GM21381 (cell line): ENCODE results near the gene USP30.

ENCODE experiments used
- ATAC-seq: cut with Tn5 transposase; IDR thresholded peaks from one replicate; pipeline ENCODE4 v1.9.1; 2021; ENCODE audit warnings: mild to moderate bottlenecking, moderate library complexity; ENCODE audit not compliant: unreplicated experiment

USP30 gene

GRCh38 chr12:109093022-109093918 lies 40.9 kb downstream of the USP30 start, which contains the start of gene ALKBH2:
Gene ALKBH2 (minus strand): TSS chr12:109093472. CDS start chr12:109092786, 686 bp downstream.
- peak; percentile 68 for ATAC-seq

- ATAC-seq, result no peak
Observed at GRCh38 chr12:109097140-109097434, 44.7 kb downstream of the USP30 start.

- ATAC-seq, result peak; percentile 83
Observed at GRCh38 chr12:109097435-109098182, 45.2 kb downstream of the USP30 start, which contains the start of gene UNG. Gene UNG (plus strand): TSS chr12:109097597. CDS start chr12:109097680, 83 bp downstream.

- peak; percentile 26 for ATAC-seq
Observed at GRCh38 chr12:109098183-109098604, 45.8 kb downstream of the USP30 start.

GRCh38 chr12:109098651-109099050 lies 46.3 kb downstream of the USP30 start:
- ATAC-seq, result no peak

GRCh38 chr12:109099431-109100020 lies 47.1 kb downstream of the USP30 start:
- no peak for ATAC-seq

- no peak for ATAC-seq
Observed at GRCh38 chr12:109100741-109101140, 48.4 kb downstream of the USP30 start.

GRCh38 chr12:109102491-109102890 lies 50.1 kb downstream of the USP30 start:
- ATAC-seq, result no peak

GRCh38 chr12:109105176-109105575 lies 52.8 kb downstream of the USP30 start:
- no peak for ATAC-seq

GRCh38 chr12:109109746-109110350 lies 57.5 kb downstream of the USP30 start:
- ATAC-seq, result no peak

GRCh38 chr12:109110988-109111495 lies 58.7 kb downstream of the USP30 start:
- peak; percentile 83 for ATAC-seq

GRCh38 chr12:109112720-109113465 lies 60.5 kb downstream of the USP30 start:
- no peak for ATAC-seq

- ATAC-seq, result no peak
Observed at GRCh38 chr12:109113661-109114321, 61.4 kb downstream of the USP30 start.

GRCh38 chr12:109114644-109115043 lies 62.3 kb downstream of the USP30 start:
- ATAC-seq, result no peak

GRCh38 chr12:109115404-109115757 lies 63.0 kb downstream of the USP30 start:
- no peak for ATAC-seq

- ATAC-seq, result no peak
Observed at GRCh38 chr12:109115758-109116610, 63.6 kb downstream of the USP30 start, which contains the start of gene ACACB. Gene ACACB (plus strand): TSS chr12:109116587. CDS start chr12:109139406, 22,819 bp downstream.

GRCh38 chr12:109116611-109116949 lies 64.2 kb downstream of the USP30 start:
- ATAC-seq, result no peak

GRCh38 chr12:109120095-109120494 lies 67.7 kb downstream of the USP30 start:
- no peak for ATAC-seq

GRCh38 chr12:109120557-109120956 lies 68.2 kb downstream of the USP30 start:
- ATAC-seq, result no peak
